Prostate gland (tissue), 2 donors: ENCODE measurements around the gene KLHDC4.

Experiments
- CTCF ChIP-seq, 4 experiments: fragments of 200-600 bp in 2 of 4; fragments of 450-650 bp in 2 of 4; sonication (generic) in 2 of 4; IDR thresholded peaks; 1 replicate in 3 of 4; 2 replicates in 1 of 4; pipeline ENCODE4 v1.5.1; 2016 to 2019; ENCODE audit warnings: antibody characterized with exemption in 4 of 4, mild to moderate bottlenecking in 2 of 4, moderate library complexity in 2 of 4
- POLR2A ChIP-seq: fragments of 450-650 bp; IDR thresholded peaks from one replicate; pipeline ENCODE4 v1.6.1; 2016; ENCODE audit warnings: antibody characterized with exemption, mild to moderate bottlenecking
- POLR2AphosphoS5 ChIP-seq: sonication (generic); formaldehyde crosslinking; IDR thresholded peaks from one replicate; pipeline ENCODE4 v1.6.1; 2017; ENCODE audit warnings: antibody characterized with exemption

GRCh38 chr16:87707097-87707496 is 58.7 kb downstream of the KLHDC4 start:
- TF ChIP-seq CTCF (IDR thresholded peaks at IDR 0.05), result no peak
- TF ChIP-seq POLR2A, result no peak
- no peak for TF ChIP-seq POLR2AphosphoS5
